B cell (primary cell): ENCODE measurements around the gene NTN1. TPM values are rescaled to one million over a fixed set of nuclear protein-coding genes. Genes with fewer than 3 reads are reported as not detected.

Experiments used
- ATAC-seq: fragments of 200-7000 bp; cut with Tn5 transposase; one replicate; pipeline ENCODE4 v1.10.0; 2021; ENCODE audit warnings: low read depth, mild to moderate bottlenecking, moderate number of reproducible peaks, moderate library complexity
- CTCF ChIA-PET: fragments of 350-600 bp; sonication (Branson Sonifier 250); formaldehyde crosslinking; loops from one replicate; lab custom pipeline; 2021; ENCODE audit warnings: antibody characterized with exemption, inconsistent platforms; lab: Charles Lee
- POLR2A ChIA-PET: fragments of 350-600 bp; sonication (Branson Sonifier 250); formaldehyde crosslinking; loops from one replicate; lab custom pipeline; 2021; ENCODE audit warnings: antibody characterized with exemption; lab: Charles Lee
- DNase-seq: peaks from one replicate; pipeline ENCODE4 v3.0.0; 2013
- H2AFZ ChIP-seq: 2 replicates; pipeline ENCODE4 v1.6.1; 2012; ENCODE audit warnings: mild to moderate bottlenecking, low read depth, low read length; ENCODE audit not compliant: insufficient read depth, poor library complexity, severe bottlenecking
- H3K27ac ChIP-seq, 2 donors: 1 replicate in 1 of 2; 2 replicates in 1 of 2; pipeline ENCODE4 v1.5.1; 2012 to 2013; ENCODE audit warnings: low read length in 2 of 2, mild to moderate bottlenecking in 2 of 2, moderate library complexity in 1 of 2
- H3K27me3 ChIP-seq, 4 experiments: fragments of 200-600 bp in 1 of 4; sonication (generic) in 1 of 4; replicated peaks in 1 of 4; 1 replicate in 2 of 4; 2 replicates in 2 of 4; pipeline versions ENCODE4 v1.6.1 to v1.7.0; 2013 to 2016; ENCODE audit warnings: low read length in 3 of 4, mild to moderate bottlenecking in 2 of 4, mixed read lengths in 1 of 4, moderate library complexity in 1 of 4; ENCODE audit not compliant: insufficient read depth in 4 of 4, control insufficient read depth in 3 of 4; ENCODE audit errors: control extremely low read depth in 1 of 4
- H3K36me3 ChIP-seq, 2 experiments: replicated peaks in 1 of 2; 1 replicate in 1 of 2; 2 replicates in 1 of 2; pipeline versions ENCODE4 v1.6.1 to v1.7.1; 2013; ENCODE audit warnings: low read length in 1 of 2; ENCODE audit not compliant: insufficient read depth in 2 of 2, control insufficient read depth in 1 of 2; ENCODE audit errors: control extremely low read depth in 1 of 2, extremely low read depth in 1 of 2
- H3K4me1 ChIP-seq, 2 donors: fragments of 200-600 bp in 1 of 2; sonication (generic) in 1 of 2; 1 replicate in 1 of 2; 2 replicates in 1 of 2; pipeline versions ENCODE4 v1.5.1 to v1.6.1; 2013 to 2017; ENCODE audit warnings: low read length in 2 of 2; ENCODE audit not compliant: control insufficient read depth in 2 of 2, insufficient read depth in 2 of 2
- H3K4me2 ChIP-seq: replicated peaks from 2 replicates; pipeline ENCODE3; 2012; ENCODE audit warnings: mild to moderate bottlenecking, low read depth, low read length; ENCODE audit not compliant: poor library complexity, severe bottlenecking
- H3K4me3 ChIP-seq, 5 experiments: fragments of 200-600 bp in 1 of 5; sonication (generic) in 1 of 5; 1 replicate in 3 of 5; 2 replicates in 2 of 5; pipeline versions ENCODE4 v1.5.1 to v1.7.0; 2011 to 2016; ENCODE audit warnings: low read length in 4 of 5, mild to moderate bottlenecking in 4 of 5, low read depth in 2 of 5, control low read depth in 1 of 5, moderate library complexity in 1 of 5; ENCODE audit not compliant: insufficient read depth in 1 of 5; ENCODE audit errors: control extremely low read depth in 1 of 5, extremely low read depth in 1 of 5
- H3K79me2 ChIP-seq: fragments of 200-600 bp; sonication (generic); one replicate; pipeline ENCODE4 v1.6.0; 2016; ENCODE audit warnings: low read length; ENCODE audit not compliant: control insufficient read depth, insufficient read depth
- H3K9ac ChIP-seq: fragments of 200-600 bp; sonication (generic); 2 replicates; pipeline ENCODE4 v1.6.1; 2017; ENCODE audit warnings: mild to moderate bottlenecking, low read length, moderate library complexity
- H3K9me3 ChIP-seq, 3 donors: one replicate each; pipeline versions ENCODE4 v1.6.1 to v1.7.1; 2013; ENCODE audit warnings: low read length in 2 of 3; ENCODE audit not compliant: control insufficient read depth in 2 of 3, insufficient read depth in 1 of 3; ENCODE audit errors: control extremely low read depth in 1 of 3
- H4K20me1 ChIP-seq: 2 replicates; pipeline ENCODE4 v1.6.0; 2012; ENCODE audit warnings: mild to moderate bottlenecking, low read length; ENCODE audit not compliant: insufficient read depth, control insufficient read depth, poor library complexity, severe bottlenecking
- H3K27ac Mint-ChIP-seq: one replicate; pipeline ENCODE4 v1.8.0; 2021; ENCODE audit warnings: mixed read lengths
- H3K27me3 Mint-ChIP-seq: one replicate; pipeline ENCODE4 v1.8.0; 2021; ENCODE audit warnings: mixed read lengths
- H3K4me1 Mint-ChIP-seq: one replicate; pipeline ENCODE4 v1.8.0; 2021; ENCODE audit warnings: mixed read lengths
- H3K4me3 Mint-ChIP-seq: one replicate; pipeline ENCODE4 v1.8.0; 2021; ENCODE audit warnings: mixed read lengths
- H3K9me3 Mint-ChIP-seq: one replicate; pipeline ENCODE4 v1.8.0; 2022; ENCODE audit warnings: mixed read lengths; ENCODE audit not compliant: insufficient read depth
- CTCF ChIP-seq: fragments of 200-600 bp; IDR thresholded peaks from one replicate; pipeline ENCODE4 v1.8.0; 2022; ENCODE audit warnings: antibody characterized with exemption, mild to moderate bottlenecking
- EZH2 ChIP-seq: IDR thresholded peaks from 2 replicates; pipeline ENCODE4 v1.6.1; 2012; ENCODE audit warnings: borderline replicate concordance, low read depth, mild to moderate bottlenecking, moderate library complexity, low read length; ENCODE audit not compliant: insufficient read depth, poor library complexity, severe bottlenecking
- WGBS: methylation state at CpG from one replicate; pipeline ENCODE4 v1.1.5; 2013; ENCODE audit warnings: missing lambda C conversion rate; ENCODE audit not compliant: insufficient coverage; 5-methylcytosine and 5-hydroxymethylcytosine counted together
- intact Hi-C: fragments of 100-400 bp; cut with micrococcal nuclease; formaldehyde crosslinking; loops from one replicate; pipeline ENCODE4 v1.10.0; 2022
- polyA plus RNA-seq: library from polyadenylated mRNA; depleted of rRNA; stranded (reverse); fragments of >200 nt; gene quantifications from 2 replicates; pipeline ENCODE4 v1.2.3, GENCODE V29; 2012
- total RNA-seq, 2 donors: library from RNA; stranded (reverse); fragments of 120-200 nt in 1 of 2; gene quantifications; 1 replicate in 1 of 2; 2 replicates in 1 of 2; pipeline versions ENCODE4 v1.2.3 to v1.2.4, GENCODE V29; 2013 to 2022

NTN1 gene
- total and polyA plus RNA-seq, 2 donors (not counting 1 experiment from before 2014, with no cell fraction given): 0.10 to 0.25 TPM

- H3K27me3 ChIP-seq: peaks cover 0 to 47% (median 29%) of the 10 kb centered on the region in 4 experiments
- H3K27ac Mint-ChIP-seq: no peak overlapping the region
- H3K27me3 Mint-ChIP-seq: peaks cover 75% of the 10 kb centered on the region
- ATAC-seq (no peak), DNase-seq (no peak)
- peaks cover 0 to 14% (median 0%) of the 10 kb centered on the region in 3 donors for H3K9me3 ChIP-seq
- no peak overlapping the region for H3K27ac ChIP-seq
- H3K4me1 Mint-ChIP-seq: peaks cover 9% of the 10 kb centered on the region
- H3K4me3 Mint-ChIP-seq: no peak overlapping the region
- CTCF ChIA-PET: interaction anchor here (6.3 kb wide), 1 partner anchor 10 kb away, joined by 32 read pairs; no protein-coding TSS in a partner anchor
- TF ChIP-seq EZH2: no peak
- TF ChIP-seq CTCF: no peak
- H3K9me3 Mint-ChIP-seq: no peaks in the 10 kb centered on the region
- POLR2A ChIA-PET: no interaction called here
- peaks cover 6 to 9% of the 10 kb centered on the region in 2 donors for H3K4me1 ChIP-seq
- 90% methylated on average over 3 of the region's 4 CpGs for WGBS
- intact Hi-C loops: no loop called here
- H3K9ac ChIP-seq: no peak overlapping the region
- no peak overlapping the region for H3K4me3 ChIP-seq
- H2AFZ ChIP-seq: no peak overlapping the region
- H3K4me2 ChIP-seq: no peak overlapping the region
- H3K79me2 ChIP-seq: no peaks in the 10 kb centered on the region
- no peaks in the 10 kb centered on the region for H3K36me3 ChIP-seq
- H4K20me1 ChIP-seq: no peaks in the 10 kb centered on the region
Observed at GRCh38 chr17:9009096-9009495, 12.2 kb upstream of the NTN1 start.

- intact Hi-C loops: no loop called here
- CTCF ChIA-PET: interaction anchor here (6.3 kb wide), 1 partner anchor 11 kb away, joined by 32 read pairs; no protein-coding TSS in a partner anchor
Observed at GRCh38 chr17:9009737-9010136, 11.6 kb upstream of the NTN1 start.

More at GRCh38 chr17:9009737-9010136, 11.6 kb upstream of the NTN1 start:
- H3K4me3 Mint-ChIP-seq: no peak overlapping the region
- H2AFZ ChIP-seq: no peak overlapping the region
- TF ChIP-seq EZH2: no peak
- TF ChIP-seq CTCF: no peak
- H3K79me2 ChIP-seq: no peaks in the 10 kb centered on the region
- H3K27ac ChIP-seq: no peak overlapping the region
- H3K27me3 ChIP-seq: peaks cover 0 to 45% (median 26%) of the 10 kb centered on the region in 4 experiments
- H4K20me1 ChIP-seq: no peaks in the 10 kb centered on the region
- POLR2A ChIA-PET: no interaction called here
- ATAC-seq (no peak), DNase-seq (no peak)
- peaks cover 79% of the 10 kb centered on the region for H3K27me3 Mint-ChIP-seq
- peaks cover 4% of the 10 kb centered on the region for H3K4me1 Mint-ChIP-seq
- no peak overlapping the region for H3K4me3 ChIP-seq
- WGBS: 77% methylated on average over 6 of the region's 6 CpGs
- H3K4me1 ChIP-seq: peaks cover under 1 to 3% of the 10 kb centered on the region in 2 donors
- peaks cover 0 to 8% (median 0%) of the 10 kb centered on the region in 3 donors for H3K9me3 ChIP-seq
- no peak overlapping the region for H3K4me2 ChIP-seq
- no peaks in the 10 kb centered on the region for H3K9me3 Mint-ChIP-seq
- no peak overlapping the region for H3K27ac Mint-ChIP-seq
- no peaks in the 10 kb centered on the region for H3K36me3 ChIP-seq
- H3K9ac ChIP-seq: no peak overlapping the region
